OCI-LY3 (cell line): Measurements from ENCODE around the gene ABI3BP.

Experiments used
- CTCF ChIP-seq: fragments of 200-600, 300-600 bp; sonication (generic); IDR thresholded peaks from 2 replicates; pipeline ENCODE4 v1.5.1; 2014; ENCODE audit warnings: antibody characterized with exemption, low read length, low read depth
- EZH2phosphoT487 ChIP-seq: fragments of 200-600 bp; shearing (Covaris generic); IDR thresholded peaks from 2 replicates; pipeline ENCODE4 v1.6.1; 2018; ENCODE audit warnings: antibody characterized with exemption, mixed run types, low read depth

- no peak for TF ChIP-seq CTCF
- no peak for TF ChIP-seq EZH2phosphoT487
These were observed 247.6 kb downstream of the ABI3BP start for GRCh38 chr3:100745617-100746016.
